Astrocyte (in vitro differentiated cells and primary cell): ENCODE data around the gene RALY.

Experiments used
- EZH2 ChIP-seq: IDR thresholded peaks from 2 replicates; pipeline ENCODE4 v1.6.1; 2012; ENCODE audit warnings: mild to moderate bottlenecking, low read length, inconsistent platforms; ENCODE audit not compliant: insufficient read depth
- TF ChIP-seq, protein P1 (sequence below): IDR thresholded peaks from 2 replicates; pipeline ENCODE4 v1.5.1; 2011; ENCODE audit warnings: low read depth, mild to moderate bottlenecking, inconsistent platforms, low read length, moderate library complexity; ENCODE audit not compliant: insufficient read depth

DNA sequence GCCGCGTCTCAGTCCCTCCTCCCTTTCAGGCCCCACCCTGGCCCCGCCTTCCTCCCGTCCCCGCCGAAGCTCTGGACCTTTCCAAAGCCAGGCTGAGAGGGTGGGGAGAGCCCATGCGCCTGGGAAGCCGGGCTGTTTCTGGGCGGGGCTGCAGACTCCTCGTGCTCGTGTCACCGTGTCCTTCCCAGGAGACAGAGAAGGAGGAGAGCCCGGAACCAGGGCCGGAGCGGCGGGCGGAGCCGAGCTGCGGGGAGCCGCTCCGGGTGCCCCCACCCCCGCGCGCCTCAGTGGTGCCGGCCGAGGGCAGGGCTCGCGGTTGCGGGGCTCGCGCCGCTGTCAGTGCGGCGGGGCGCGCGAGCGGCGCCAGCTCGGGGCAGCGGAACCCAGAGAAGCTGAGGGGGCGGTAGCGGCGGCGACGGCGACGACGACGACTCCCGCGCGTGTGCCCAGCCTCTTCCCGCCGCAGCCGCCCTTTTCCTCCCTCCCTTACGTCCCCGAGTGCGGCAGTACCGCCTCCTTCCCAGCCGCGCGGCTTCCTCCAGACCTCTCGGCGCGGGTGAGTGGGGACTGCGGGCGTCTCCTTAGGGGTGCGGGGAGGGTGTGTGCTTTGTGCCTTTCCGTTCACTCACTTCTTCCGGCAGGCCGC lies at the start of gene RALY:
- TF ChIP-seq, protein P1, sequence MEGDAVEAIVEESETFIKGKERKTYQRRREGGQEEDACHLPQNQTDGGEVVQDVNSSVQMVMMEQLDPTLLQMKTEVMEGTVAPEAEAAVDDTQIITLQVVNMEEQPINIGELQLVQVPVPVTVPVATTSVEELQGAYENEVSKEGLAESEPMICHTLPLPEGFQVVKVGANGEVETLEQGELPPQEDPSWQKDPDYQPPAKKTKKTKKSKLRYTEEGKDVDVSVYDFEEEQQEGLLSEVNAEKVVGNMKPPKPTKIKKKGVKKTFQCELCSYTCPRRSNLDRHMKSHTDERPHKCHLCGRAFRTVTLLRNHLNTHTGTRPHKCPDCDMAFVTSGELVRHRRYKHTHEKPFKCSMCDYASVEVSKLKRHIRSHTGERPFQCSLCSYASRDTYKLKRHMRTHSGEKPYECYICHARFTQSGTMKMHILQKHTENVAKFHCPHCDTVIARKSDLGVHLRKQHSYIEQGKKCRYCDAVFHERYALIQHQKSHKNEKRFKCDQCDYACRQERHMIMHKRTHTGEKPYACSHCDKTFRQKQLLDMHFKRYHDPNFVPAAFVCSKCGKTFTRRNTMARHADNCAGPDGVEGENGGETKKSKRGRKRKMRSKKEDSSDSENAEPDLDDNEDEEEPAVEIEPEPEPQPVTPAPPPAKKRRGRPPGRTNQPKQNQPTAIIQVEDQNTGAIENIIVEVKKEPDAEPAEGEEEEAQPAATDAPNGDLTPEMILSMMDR = no peak
- no peak for TF ChIP-seq EZH2
